ENCODE results near the gene TMC3. TPM values are rescaled to one million over a fixed set of nuclear protein-coding genes. Genes with fewer than 3 reads are reported as not detected.
"Not testable (repeated sequence)": the region's sequence is repeated elsewhere in the genome, so short reads cannot be mapped to it uniquely, and the experiment has no call there.

Gene TMC3
- polyA plus RNA-seq, 1 donor (not counting 4 experiments of a cell fraction or from before 2014, with no cell fraction given): not detected

DNA sequence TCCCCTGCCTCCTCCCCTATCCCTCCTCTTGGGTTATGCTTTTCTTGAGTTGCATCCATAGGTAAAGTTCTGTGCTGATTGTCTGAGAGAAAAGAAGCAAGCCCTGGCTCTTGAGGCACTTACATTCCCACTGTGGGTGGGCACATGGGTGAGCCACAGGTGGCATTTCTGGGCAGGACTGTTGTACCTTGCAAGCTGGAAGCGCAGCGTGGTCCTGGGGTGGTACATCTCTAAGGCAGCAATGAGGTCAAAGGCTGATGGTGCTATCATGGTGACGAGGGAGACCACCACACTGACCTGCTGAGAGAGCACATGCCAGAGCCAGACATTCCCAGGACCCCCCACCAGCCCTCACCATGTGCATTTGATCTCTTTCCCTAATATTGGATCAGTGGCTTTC, 24.7 kb downstream of the TMC3 start:
- Histone ChIP-seq H3K79me2 (ENCODE audit: control insufficient read depth, insufficient read depth, low read length) (no peaks in the 10 kb centered on the region), H2AFZ (ENCODE audit: control insufficient read depth, low read length) (no peak overlapping the region), H4K20me1 (ENCODE audit: control insufficient read depth, extremely low read depth, insufficient read depth, low read length) (no peaks in the 10 kb centered on the region), H3K4me2 (ENCODE audit: control insufficient read depth, extremely low read depth, insufficient read depth, low read depth, low read length) (no peak overlapping the region), H3K4me1 (ENCODE audit: control insufficient read depth, extremely low read depth, insufficient read depth, low read length) (no peaks in the 10 kb centered on the region), H3K9me1 (ENCODE audit: control insufficient read depth, extremely low read depth, insufficient read depth, low read length) (no peaks in the 10 kb centered on the region), H3K27ac (ENCODE audit: control insufficient read depth, insufficient read depth, low read length) (no peak overlapping the region), H3K36me3 (ENCODE audit: control insufficient read depth in 2 of 2, extremely low read depth in 1 of 2, insufficient read depth in 2 of 2, low read length in 2 of 2) (no peaks in the 10 kb centered on the region), H3K9me3 (ENCODE audit: control insufficient read depth, low read depth, low read length) (no peaks in the 10 kb centered on the region), H3K9ac (ENCODE audit: control insufficient read depth, extremely low read depth, insufficient read depth, low read length) (no peak overlapping the region), H3K4me3 (ENCODE audit: control insufficient read depth in 2 of 3, extremely low read depth in 1 of 3, insufficient read depth in 2 of 3, low read depth in 1 of 3, low read length in 3 of 3) (no peak overlapping the region), H3K27me3 (ENCODE audit: control insufficient read depth, extremely low read depth, insufficient read depth, low read length) (peaks cover 3% of the 10 kb centered on the region)
- DNase-seq (ENCODE audit: low read depth, low spot score) (no peak), FAIRE-seq (no peak)
- dilution Hi-C loops (cut with MboI; ENCODE audit: extremely low pct_ligation_motif_present, low sequenced_read_pairs): no loop called here
- TF ChIP-seq, protein P1, sequence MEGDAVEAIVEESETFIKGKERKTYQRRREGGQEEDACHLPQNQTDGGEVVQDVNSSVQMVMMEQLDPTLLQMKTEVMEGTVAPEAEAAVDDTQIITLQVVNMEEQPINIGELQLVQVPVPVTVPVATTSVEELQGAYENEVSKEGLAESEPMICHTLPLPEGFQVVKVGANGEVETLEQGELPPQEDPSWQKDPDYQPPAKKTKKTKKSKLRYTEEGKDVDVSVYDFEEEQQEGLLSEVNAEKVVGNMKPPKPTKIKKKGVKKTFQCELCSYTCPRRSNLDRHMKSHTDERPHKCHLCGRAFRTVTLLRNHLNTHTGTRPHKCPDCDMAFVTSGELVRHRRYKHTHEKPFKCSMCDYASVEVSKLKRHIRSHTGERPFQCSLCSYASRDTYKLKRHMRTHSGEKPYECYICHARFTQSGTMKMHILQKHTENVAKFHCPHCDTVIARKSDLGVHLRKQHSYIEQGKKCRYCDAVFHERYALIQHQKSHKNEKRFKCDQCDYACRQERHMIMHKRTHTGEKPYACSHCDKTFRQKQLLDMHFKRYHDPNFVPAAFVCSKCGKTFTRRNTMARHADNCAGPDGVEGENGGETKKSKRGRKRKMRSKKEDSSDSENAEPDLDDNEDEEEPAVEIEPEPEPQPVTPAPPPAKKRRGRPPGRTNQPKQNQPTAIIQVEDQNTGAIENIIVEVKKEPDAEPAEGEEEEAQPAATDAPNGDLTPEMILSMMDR (optimal IDR thresholded peaks at IDR 0.05 in 1 of 3, IDR thresholded peaks at IDR 0.05 in 1 of 3, conservative IDR thresholded peaks at IDR 0.05 in 1 of 3; ENCODE audit: extremely low read depth in 1 of 3, insufficient read depth in 2 of 3, low read length in 3 of 3): no peak
- no peak for TF ChIP-seq EZH2 (IDR thresholded peaks at IDR 0.05; ENCODE audit: low read length)

DNA sequence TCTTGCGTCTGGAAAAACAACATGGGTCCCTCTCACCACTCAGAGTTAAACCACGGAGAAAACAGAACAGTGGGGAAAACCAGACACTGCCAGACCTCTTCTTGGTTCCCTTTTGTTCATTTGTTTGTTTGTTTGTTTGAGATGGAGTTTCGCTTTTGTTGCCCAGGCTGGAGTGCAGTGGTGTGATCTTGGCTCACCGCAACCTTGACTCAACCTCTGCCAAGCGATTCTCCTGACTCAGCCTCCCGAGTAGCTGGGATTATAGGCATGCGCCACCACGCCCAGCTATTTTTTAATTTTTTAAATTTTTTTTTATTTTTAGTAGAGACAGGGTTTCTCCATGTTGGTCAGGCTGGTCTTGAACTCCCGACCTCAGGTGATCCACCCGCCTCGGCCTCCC, 25.3 kb downstream of the TMC3 start:
- H3K9ac ChIP-seq (ENCODE audit: control insufficient read depth, extremely low read depth, insufficient read depth, low read length): not testable (repeated sequence)

DNA sequence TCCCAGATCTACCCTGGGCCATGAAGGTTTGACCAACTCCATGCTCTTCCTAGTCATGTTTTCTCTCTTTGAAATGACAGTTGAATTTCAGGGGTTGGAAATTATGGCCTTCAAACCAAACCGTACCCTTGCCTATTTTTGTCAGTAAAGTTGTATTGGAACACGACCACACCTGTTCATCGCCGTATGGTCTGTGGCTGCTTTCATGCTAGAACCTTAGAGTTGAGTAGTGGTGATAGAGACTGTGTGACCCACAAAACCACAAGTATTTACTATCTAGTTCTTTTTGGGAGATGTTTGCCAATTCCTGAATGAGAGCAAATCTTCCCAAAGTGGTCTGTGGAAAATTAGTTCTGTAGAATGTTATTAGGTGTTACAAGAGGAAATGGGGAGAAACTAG, 26.1 kb downstream of the TMC3 start:
- no peak for FAIRE-seq
- Histone ChIP-seq H3K27me3 (ENCODE audit: control insufficient read depth, extremely low read depth, insufficient read depth, low read length) (peaks cover 3% of the 10 kb centered on the region), H3K9ac (ENCODE audit: control insufficient read depth, extremely low read depth, insufficient read depth, low read length) (no peak overlapping the region), H4K20me1 (ENCODE audit: control insufficient read depth, extremely low read depth, insufficient read depth, low read length) (no peaks in the 10 kb centered on the region), H3K9me1 (ENCODE audit: control insufficient read depth, extremely low read depth, insufficient read depth, low read length) (no peaks in the 10 kb centered on the region), H3K36me3 (ENCODE audit: control insufficient read depth in 2 of 2, extremely low read depth in 1 of 2, insufficient read depth in 2 of 2, low read length in 2 of 2) (no peaks in the 10 kb centered on the region), H3K9me3 (ENCODE audit: control insufficient read depth, low read depth, low read length) (no peaks in the 10 kb centered on the region), H3K27ac (ENCODE audit: control insufficient read depth, insufficient read depth, low read length) (no peak overlapping the region), H3K4me1 (ENCODE audit: control insufficient read depth, extremely low read depth, insufficient read depth, low read length) (no peaks in the 10 kb centered on the region), H2AFZ (ENCODE audit: control insufficient read depth, low read length) (no peak overlapping the region), H3K4me3 (ENCODE audit: control insufficient read depth in 2 of 3, extremely low read depth in 1 of 3, insufficient read depth in 2 of 3, low read depth in 1 of 3, low read length in 3 of 3) (no peak overlapping the region), H3K79me2 (ENCODE audit: control insufficient read depth, insufficient read depth, low read length) (no peaks in the 10 kb centered on the region), H3K4me2 (ENCODE audit: control insufficient read depth, extremely low read depth, insufficient read depth, low read depth, low read length) (no peak overlapping the region)
- DNase-seq (ENCODE audit: low read depth, low spot score): no peak
- dilution Hi-C loops (cut with MboI; ENCODE audit: extremely low pct_ligation_motif_present, low sequenced_read_pairs): no loop called here
- TF ChIP-seq, protein P1 (optimal IDR thresholded peaks at IDR 0.05 in 1 of 3, IDR thresholded peaks at IDR 0.05 in 1 of 3, conservative IDR thresholded peaks at IDR 0.05 in 1 of 3; ENCODE audit: extremely low read depth in 1 of 3, insufficient read depth in 2 of 3, low read length in 3 of 3): no peak
- TF ChIP-seq EZH2 (IDR thresholded peaks at IDR 0.05; ENCODE audit: low read length): no peak

More for the DNA sequence above, 25.3 kb downstream of the TMC3 start:
- H3K4me2 ChIP-seq (ENCODE audit: control insufficient read depth, extremely low read depth, insufficient read depth, low read depth, low read length); H3K27me3 ChIP-seq (ENCODE audit: control insufficient read depth, extremely low read depth, insufficient read depth, low read length); H4K20me1 ChIP-seq (ENCODE audit: control insufficient read depth, extremely low read depth, insufficient read depth, low read length); H3K36me3 ChIP-seq (ENCODE audit: control insufficient read depth in 2 of 2, extremely low read depth in 1 of 2, insufficient read depth in 2 of 2, low read length in 2 of 2); H3K4me3 ChIP-seq (ENCODE audit: control insufficient read depth in 2 of 3, extremely low read depth in 1 of 3, insufficient read depth in 2 of 3, low read depth in 1 of 3, low read length in 3 of 3); FAIRE-seq; DNase-seq (ENCODE audit: low read depth, low spot score); H2AFZ ChIP-seq (ENCODE audit: control insufficient read depth, low read length); H3K9me3 ChIP-seq (ENCODE audit: control insufficient read depth, low read depth, low read length); H3K79me2 ChIP-seq (ENCODE audit: control insufficient read depth, insufficient read depth, low read length); dilution Hi-C loops (cut with MboI; ENCODE audit: extremely low pct_ligation_motif_present, low sequenced_read_pairs); H3K9me1 ChIP-seq (ENCODE audit: control insufficient read depth, extremely low read depth, insufficient read depth, low read length); H3K27ac ChIP-seq (ENCODE audit: control insufficient read depth, insufficient read depth, low read length); H3K4me1 ChIP-seq (ENCODE audit: control insufficient read depth, extremely low read depth, insufficient read depth, low read length): not testable (repeated sequence)

Data from keratinocyte (primary cell).